ENCODE measurements around the gene DAPK2.

DNA sequence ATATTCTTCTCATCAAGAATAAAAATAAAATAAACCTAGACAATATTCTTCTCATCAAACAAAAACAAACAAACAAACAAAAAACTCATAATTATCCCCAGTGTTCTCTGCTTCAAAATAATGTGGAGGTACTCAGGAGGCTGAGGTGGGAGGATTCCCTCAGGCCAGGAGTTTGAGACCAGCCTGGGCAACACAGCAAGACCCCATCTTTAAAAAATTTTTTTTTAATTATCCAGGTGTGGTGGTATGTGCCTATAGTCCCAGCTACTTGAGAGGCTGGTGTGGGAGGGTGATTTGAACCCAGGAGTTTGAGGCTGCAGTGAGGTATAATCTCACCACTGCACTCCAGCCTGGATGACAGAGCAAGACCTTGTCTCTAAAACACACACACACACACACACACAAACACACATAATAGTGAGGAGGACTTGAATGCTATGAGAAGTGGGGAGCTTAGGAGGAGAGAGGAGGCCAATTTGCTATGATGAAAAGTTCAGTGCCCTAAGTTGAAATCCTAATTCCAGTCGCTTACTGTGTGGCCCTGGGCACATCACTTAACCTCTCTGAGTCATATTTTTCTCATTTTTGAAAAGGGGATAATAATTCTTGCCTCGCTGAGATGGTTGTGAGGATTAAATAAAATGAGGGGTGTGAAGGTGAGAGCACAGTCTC is 176.8 kb downstream of the DAPK2 start:
- TF ChIP-seq, protein P1, sequence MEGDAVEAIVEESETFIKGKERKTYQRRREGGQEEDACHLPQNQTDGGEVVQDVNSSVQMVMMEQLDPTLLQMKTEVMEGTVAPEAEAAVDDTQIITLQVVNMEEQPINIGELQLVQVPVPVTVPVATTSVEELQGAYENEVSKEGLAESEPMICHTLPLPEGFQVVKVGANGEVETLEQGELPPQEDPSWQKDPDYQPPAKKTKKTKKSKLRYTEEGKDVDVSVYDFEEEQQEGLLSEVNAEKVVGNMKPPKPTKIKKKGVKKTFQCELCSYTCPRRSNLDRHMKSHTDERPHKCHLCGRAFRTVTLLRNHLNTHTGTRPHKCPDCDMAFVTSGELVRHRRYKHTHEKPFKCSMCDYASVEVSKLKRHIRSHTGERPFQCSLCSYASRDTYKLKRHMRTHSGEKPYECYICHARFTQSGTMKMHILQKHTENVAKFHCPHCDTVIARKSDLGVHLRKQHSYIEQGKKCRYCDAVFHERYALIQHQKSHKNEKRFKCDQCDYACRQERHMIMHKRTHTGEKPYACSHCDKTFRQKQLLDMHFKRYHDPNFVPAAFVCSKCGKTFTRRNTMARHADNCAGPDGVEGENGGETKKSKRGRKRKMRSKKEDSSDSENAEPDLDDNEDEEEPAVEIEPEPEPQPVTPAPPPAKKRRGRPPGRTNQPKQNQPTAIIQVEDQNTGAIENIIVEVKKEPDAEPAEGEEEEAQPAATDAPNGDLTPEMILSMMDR (conservative IDR thresholded peaks at IDR 0.05; ENCODE audit: low read length), result no peak
- TF ChIP-seq EZH2phosphoT487 (IDR thresholded peaks at IDR 0.05; ENCODE audit: borderline replicate concordance), result no peak

Data from Loucy (cell line).